Smooth muscle cell of the brain vasculature (primary cell): ENCODE data around the gene POP4.

Experiments used
- DNase-seq: peaks from one replicate; pipeline ENCODE4 v3.0.0-alpha.2; 2012; ENCODE audit warnings: low read depth, low spot score

POP4 gene

DNA sequence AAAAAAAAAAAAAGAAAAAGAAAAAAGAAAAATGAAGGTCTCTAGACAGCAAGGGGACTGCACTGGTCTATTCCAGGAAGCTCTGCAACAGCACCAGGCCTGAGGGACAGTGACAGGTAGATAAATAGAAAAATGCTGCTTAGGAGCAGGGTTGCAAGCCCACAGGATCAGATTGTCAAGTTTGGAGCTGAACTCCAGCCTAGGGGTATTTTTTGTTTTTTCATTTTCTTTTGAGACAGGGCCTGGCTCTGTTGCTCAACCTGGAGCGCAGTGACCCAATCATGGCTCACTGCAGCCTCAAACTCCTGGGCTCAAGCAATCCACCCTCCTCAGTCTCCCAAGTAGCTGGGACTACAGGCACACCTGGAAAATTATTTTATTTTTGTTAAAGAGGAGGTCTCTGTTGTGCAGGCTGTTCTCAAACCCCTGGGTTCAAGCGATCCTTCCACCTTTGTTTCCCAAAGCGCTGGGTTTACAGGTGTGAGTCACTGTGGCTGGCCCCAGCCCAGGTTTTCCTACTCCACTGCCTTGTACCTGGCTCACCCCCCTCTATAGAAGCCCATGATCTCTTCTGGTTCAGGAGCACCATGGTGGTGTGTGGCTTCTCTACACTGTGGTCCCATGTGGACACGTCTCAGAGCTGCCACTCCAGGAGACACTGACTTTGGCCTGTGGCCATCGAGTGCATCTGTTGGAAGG lies 23.9 kb downstream of the POP4 start:
- DNase-seq, result no peak

GRCh38 chr19:29630655-29631054 lies 24.6 kb downstream of the POP4 start:
- no peak for DNase-seq

GRCh38 chr19:29631450-29631849 lies 25.4 kb downstream of the POP4 start:
- no peak for DNase-seq

DNA sequence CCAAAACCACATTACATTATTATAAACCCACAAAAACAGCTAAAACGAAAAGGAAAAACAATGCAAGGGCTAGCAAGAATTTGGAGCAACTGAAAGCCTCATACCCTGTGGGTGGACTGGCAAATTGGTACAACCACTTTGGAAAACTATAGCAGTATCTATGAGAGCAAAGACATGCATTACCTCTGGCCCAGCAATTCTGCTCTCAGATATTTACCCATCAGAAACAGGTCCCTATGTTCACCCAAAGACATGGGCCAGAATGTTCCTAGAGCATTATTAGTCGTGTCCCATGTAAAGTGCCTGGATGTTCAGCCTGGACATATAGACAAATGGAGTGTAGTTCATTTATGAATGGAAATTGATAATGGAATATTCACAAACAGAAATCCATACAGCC lies 27.9 kb downstream of the POP4 start:
- DNase-seq, result no peak

GRCh38 chr19:29634423-29635130 lies 28.5 kb downstream of the POP4 start:
- DNase-seq, result no peak

- DNase-seq, result no peak
Observed at GRCh38 chr19:29635963-29636362, 29.9 kb downstream of the POP4 start.

GRCh38 chr19:29636553-29637360 lies 30.7 kb downstream of the POP4 start:
- no peak for DNase-seq

DNA sequence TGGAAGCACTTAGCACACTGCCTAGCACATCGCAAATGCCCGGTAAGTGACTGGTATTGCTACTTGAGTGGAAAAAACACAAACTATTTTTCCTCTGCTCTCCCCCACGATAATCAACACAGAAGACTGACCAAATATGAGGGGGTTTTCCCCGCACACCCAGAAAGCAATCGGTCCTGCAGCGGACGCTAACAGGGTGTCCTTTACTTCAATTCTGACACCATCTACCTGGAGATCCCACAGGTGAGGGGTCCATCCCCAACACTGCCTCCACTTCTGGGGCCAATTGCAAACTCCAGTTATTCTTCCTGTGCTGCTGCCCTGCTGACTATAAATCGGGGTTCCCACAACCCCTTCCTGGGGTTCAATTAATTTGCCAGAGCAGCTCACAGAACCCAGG lies 33.0 kb downstream of the POP4 start:
- no peak for DNase-seq

DNA sequence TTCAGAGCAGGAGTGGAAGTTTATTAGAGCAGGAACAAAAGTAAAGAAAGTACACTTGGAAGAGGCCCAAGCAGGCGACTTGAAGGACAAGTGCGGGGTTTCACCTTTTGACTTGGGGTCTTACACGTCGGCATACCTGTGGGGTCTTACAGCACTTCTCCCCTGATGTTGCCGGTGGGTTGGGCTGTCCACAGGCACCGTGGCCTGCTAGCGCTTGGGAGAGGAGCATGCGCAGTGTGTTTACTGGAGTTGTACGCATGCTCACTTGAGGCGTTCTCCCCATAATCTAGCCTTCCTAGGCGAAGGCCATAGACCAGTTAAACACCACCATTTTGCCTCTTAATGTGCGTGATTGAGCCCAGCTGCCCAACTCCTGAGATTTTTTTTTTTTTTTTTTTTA lies 34.1 kb downstream of the POP4 start:
- no peak for DNase-seq

- DNase-seq, result no peak
Observed at GRCh38 chr19:29641597-29641996, 35.5 kb downstream of the POP4 start.

DNA sequence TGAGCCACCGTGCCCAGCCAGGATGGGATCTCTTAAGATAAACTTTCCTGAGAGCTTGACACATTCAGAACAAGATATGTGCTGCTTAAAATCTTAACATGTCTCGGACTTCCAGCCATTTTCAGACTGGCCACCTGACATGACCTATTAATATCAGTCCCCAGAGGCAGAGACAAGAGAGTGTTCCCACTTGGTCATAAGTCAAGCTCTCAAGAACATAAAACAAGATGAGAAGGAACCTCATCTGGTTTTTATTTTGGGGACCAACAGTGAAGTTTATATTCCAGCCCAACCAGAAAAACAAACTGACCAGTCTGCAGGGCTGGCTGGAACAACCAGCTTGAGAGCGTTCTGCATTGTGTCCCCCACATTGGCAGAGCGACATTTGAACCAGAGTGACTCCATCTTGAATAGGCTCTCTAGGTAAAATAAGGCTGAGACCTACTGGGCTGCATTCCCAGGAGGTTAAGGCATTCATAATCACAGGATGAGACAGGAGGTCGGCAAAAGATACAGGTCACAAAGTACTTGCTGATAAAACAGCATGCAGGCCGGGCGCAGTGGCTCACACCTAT lies 37.4 kb downstream of the POP4 start:
- DNase-seq, result no peak

DNA sequence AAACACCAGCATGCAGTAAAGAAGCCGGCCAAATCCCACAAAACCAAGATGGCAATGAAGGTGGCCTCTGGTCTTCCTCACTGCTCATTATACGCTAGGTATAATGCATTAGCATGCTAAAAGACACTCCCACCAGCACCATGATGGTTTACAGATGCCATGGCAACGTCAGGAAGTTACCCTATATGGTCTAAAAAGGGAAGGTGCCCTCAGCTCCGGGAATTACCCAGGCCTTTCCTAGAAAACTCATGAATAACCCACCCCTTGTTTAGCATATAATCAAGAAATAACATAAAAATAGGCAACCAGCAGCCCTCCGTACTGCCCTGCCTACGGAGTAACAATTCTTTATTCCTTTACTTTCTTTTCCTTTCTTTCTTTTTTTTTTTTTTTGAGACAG lies 38.1 kb downstream of the POP4 start:
- DNase-seq, result no peak

- no peak for DNase-seq
Observed at GRCh38 chr19:29645491-29645867, 39.4 kb downstream of the POP4 start.

GRCh38 chr19:29645911-29646310 lies 39.8 kb downstream of the POP4 start:
- DNase-seq, result no peak

DNA sequence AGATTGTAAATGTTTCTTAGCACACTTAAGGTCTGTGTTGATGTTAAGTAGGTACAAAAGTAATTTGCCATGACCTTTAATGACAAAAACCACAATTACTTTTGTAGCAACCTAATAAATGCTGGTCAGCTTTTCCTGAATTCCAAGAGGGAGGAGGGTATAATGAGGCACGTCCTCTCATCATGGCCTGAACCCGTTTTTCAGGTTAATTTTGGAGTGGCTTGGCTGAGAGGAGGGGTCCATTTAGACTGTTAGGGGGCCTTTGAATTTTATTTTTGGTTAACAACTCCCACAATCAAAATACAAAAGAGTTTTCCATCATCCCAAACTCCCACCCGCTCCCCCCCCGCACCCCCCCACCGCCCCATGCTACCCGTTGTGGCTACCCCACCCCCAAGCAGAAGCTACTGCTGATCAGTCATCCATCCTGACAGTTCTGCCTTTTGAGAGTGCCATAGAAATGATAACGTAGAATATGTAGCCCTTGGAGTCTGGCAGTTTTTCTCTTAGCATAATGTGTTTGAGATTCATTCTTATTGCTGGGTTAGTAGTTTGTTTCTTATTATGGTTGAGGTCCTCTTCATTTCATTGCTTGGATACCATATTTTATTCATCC lies 44.8 kb downstream of the POP4 start:
- DNase-seq, result no peak

DNA sequence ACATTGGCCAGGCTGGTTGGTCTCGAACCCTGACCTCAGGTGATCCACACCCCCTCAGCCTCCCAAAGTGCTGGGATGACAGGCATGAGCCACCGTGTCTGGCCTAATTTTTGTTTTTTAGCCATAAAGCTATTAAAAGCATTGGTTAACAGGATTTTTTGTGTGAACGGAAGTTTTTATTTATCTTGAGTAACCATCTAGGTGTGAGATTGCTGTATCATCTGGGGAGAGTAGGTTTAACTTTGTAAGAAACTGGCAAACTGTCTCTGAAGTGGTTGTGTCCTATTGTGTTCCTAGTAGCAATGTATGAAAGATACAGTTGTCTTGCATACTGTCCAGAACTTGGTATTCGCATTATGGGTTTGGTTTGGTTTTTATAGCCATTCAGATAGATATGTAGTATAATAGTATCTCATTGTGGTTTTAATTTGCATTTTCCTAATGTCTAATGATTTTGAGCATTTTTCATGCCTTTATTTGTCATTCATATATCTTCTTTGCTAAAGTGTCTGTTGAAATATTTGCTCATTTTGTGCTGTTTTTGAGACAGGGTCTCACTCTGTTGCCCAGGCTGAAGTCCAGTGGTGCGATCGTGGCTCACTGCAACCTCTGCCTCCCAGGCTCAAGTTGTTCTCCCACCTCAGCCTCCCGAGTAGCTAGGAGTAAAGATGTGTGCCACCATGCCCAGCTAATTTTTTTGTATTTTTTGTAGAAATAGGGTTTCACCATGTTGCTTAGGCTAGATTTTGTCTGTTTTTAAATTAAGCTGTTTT lies 45.7 kb downstream of the POP4 start:
- no peak for DNase-seq

- DNase-seq, result no peak
Observed at GRCh38 chr19:29653398-29653797, 47.3 kb downstream of the POP4 start.

DNA sequence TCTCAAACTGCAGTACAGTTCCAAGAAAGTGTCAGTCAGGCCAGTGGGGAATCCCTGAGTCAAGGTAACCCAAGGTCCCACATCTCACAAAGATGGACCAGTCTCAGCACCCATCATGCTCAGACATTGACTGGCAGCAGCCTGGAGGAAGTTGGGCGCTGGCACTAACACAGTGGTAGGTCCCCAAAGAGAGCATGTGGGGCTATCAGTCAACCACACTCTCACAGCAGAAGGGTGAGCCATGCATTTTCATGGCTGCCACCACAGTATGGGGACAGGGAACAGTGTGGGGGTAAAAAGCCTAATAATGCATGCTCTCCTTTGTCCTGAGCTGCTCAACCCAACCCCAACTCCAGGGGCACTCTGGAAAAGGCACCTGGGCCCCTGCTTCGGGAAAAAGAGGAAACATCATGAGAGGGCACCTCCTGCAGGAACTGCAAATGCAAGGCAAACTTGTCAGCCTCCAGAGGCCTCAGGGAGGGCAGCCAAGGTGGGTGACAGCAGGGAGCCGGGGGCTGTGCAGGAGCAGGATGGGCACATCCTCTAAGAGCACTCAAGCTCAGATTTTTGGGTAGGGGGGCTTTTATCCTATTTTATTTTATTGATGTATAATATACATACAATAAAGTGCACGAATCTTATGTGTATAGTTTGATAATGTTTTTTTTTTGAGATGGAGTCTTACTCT lies 49.7 kb downstream of the POP4 start:
- DNase-seq, result no peak

- DNase-seq, result no peak
Observed at GRCh38 chr19:29658221-29658991, 52.3 kb downstream of the POP4 start.

- no peak for DNase-seq
Observed at GRCh38 chr19:29660835-29661234, 54.8 kb downstream of the POP4 start.
